Left renal cortex interstitium (tissue), 4 donors: ENCODE measurements around the gene RAB8A. TPM values are rescaled to one million over a fixed set of nuclear protein-coding genes. Genes with fewer than 3 reads are reported as not detected.

Experiments used
- DNase-seq, 4 donors: peaks; one replicate each; pipeline ENCODE4 v3.0.0-alpha.2; 2013; ENCODE audit warnings: low read depth in 4 of 4, low spot score in 2 of 4, missing footprints in 1 of 4
- polyA plus RNA-seq, 4 donors: library from polyadenylated mRNA; unstranded; fragments of 120-200 nt; gene quantifications; one replicate each; pipeline ENCODE4 v1.2.1, GENCODE V29; 2013; ENCODE audit not compliant: insufficient read length in 4 of 4

RAB8A gene
- polyA plus RNA-seq, 4 donors: 65.5 to 97.2 (median 80.1) TPM

- DNase-seq: no peak
Observed at GRCh38 chr19:16136185-16136999, 24.7 kb downstream of the RAB8A start.

DNA sequence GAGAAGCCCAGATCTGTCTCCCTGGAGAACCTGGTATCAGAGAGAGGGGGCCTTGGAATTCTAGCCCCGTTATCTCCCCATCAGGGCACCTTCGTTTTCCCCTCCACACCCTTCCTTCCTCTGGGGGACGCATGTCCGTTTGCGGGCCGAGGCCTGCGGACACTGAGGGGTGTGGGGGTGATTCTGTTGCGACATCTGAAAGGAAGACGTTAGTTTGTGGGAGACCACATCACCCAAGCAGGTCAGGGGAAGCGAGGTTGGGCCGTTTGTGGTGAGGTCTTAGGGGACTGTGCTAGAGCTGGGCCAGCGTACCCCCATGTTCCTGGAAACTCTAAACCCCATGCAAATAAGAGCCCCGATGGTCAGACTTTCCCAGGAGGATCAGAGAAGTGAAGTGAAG, 28.1 kb downstream of the RAB8A start:
- DNase-seq: no peak

DNA sequence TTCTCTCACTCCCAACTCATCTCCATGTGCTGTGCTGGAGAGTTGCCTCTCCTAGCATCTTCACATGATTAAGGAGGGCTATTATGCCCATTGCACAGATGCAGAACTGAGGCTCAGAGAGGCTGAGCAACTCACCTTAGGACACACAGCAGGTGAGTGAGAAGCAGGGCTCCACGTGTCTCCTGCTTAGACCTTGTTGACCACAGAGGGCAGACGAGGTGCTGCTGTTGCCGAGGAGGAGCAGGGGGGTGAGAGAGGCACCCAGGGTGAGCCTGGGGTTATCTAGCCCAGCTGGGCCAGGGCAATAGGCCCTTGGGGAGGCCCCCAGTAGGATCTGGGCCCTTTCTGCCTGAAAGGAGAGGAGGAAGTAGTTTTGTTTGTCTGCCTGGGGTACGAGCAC, 29.4 kb downstream of the RAB8A start:
- DNase-seq: no peak

DNA sequence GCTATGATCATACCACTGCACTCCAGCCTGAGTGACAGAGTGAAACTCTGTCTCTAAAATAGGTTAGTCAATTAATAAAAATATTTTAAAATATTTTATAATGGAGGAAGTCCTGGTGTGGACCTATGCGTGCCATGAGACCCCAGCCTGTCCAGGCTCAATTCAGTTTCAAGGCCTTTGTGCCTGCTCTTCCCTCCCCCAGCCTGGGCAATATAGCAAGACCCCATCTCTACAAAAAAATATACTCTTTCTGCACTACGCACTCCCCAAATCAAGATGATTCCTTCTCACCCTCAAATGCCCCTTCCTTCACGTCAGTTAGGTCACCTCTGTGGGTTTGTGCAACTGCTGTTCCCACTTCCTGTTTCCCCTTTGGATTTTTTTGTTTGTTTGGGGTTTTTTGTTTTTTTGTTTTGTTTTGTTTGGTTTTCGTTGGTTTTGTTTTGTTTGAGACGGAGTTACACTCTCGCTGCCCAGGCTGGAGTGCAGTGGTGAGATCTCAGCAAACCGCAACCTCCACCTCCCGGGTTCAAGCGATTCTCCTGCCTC, 30.4 kb downstream of the RAB8A start:
- DNase-seq: no peak

GRCh38 chr19:16143399-16144215, 31.9 kb downstream of the RAB8A start, which contains the start of gene HSH2D:
TSS of gene HSH2D (plus strand) at chr19:16143685. CDS start at chr19:16148751, 5,066 bp downstream.
- DNase-seq: no peak

DNA sequence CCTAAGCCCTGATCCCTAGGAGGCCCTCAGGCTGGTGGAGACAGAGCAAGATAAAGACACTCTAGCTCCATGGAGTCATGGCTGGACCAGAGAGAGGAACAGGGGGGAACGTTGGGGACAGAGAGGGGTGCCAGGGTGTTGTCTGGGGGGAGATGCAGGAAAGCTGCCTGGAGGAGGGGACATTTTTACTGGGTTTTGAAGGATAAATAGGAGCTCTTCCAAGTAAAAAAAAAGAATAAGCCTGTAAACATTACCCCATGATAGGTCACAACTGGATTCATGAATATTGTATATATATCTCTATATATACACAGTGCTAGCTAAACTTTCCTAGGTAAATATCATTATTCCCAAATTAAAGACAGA, 32.5 kb downstream of the RAB8A start:
- no peak for DNase-seq

- no peak for DNase-seq
Observed at GRCh38 chr19:16146112-16146511, 34.4 kb downstream of the RAB8A start.

DNA sequence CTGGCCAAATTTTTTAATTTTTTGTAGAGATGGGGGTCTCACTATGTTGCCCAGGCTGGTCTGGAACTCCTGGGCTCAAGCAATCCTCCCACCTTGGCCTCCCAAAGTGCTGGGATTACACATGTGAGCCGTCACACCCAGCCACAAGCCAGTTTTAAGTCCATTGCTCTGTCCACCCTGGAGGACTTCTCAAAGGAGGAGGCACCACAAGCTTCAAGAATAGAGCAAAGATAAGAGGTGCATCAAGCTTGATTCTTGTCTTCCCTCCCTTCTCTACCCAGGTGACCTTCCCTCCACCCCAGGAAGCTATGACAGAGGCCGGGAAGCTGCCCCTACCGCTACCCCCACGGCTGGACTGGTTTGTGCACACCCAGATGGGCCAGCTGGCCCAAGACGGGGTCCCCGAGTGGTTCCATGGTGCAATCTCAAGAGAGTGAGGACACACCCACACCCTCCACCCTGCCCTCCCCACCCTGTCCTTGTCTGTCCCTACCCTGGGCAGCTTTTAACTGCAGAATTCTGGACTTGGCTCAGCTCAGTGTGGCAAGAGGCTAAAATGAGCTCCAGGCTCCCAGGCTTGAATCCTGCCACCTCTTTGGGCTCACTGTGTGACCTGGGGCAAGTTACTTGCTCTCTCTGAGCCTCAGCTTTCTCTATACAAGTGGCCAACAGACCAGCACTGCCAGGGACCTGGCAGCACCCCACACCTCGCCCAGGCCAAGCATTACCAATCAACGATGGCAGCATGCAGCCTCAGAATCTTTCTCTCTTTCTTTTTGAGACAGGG, 36.9 kb downstream of the RAB8A start:
- DNase-seq: no peak

DNA sequence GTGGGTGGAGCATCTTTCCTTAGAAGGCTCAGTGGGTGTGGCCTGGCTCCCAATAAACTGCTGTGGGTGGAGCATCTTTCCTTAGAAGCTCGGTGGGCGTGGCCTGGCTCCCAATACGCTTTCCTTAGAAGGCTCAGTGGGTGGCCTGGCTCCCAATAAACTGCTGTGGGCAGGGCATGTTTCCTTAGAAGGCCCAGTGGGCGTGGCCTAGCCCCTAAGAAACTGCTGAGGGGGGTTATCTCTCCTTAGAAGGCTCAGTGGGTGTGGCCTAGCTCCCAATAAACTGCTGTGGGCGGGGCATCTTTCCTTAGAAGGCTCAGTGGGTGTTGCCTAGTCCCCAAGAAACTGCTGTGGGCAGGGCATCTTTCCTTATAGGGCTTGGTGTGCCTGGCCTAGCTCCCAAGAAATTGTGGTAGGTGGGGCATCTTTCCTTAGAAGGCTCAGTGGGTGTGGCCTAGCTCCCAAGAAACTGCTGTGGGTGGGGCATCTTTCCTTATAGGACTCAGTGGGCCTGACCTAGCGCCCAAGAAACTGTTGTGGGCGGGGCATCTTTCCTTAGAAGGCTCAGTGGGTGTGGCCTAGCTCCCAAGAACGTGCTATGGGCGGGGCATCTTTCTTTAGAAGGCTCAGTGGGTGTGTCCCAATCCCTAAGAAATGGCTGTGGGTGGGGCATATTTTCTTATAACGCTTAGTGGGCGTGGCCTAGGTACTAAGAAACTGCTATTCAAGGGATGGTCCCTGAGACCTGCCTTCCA, 42.1 kb downstream of the RAB8A start:
- DNase-seq: no peak

- DNase-seq: no peak
Observed at GRCh38 chr19:16154557-16154956, 42.9 kb downstream of the RAB8A start.

DNA sequence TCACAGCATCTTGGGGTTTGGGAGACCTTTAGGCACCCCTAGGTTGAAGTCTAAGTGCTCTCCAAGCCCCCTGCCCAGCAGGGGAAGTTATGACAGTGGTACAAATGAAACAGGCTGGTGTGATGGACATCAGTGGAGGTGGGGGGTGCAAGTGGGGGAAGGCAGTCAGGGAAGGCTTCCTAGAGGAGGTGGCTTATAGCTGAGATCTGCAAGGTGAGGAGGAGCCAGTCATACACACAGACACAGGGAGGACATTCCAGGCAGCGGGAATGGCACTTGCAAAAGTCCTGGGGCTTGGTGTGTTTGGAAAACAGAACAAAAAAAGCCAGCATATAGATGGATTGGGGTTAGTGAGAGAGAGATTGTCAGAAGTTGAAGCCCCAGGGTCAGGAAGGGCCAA, 43.4 kb downstream of the RAB8A start:
- no peak for DNase-seq

DNA sequence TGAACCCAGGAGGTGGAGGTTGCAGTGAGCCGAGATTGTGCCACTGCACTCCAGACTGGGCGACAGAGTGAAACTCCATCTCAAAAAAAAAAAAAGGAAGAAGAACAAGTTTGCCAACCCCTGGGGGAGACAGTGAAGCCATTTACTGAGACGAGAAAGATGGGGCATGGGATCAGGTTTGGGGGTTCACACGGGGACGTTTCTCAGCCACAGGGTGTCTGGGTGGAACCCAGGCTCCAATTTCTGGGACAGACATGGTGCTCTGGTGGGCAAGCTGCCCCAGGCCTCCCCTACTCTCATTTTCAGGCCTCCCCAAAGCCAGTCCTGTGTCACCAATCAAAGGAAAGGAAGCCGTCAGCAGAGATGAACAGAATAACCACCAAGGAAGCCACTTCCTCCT, 45.2 kb downstream of the RAB8A start:
- no peak for DNase-seq

GRCh38 chr19:16157601-16158000, 45.9 kb downstream of the RAB8A start:
- DNase-seq: no peak

GRCh38 chr19:16159655-16160054, 48.0 kb downstream of the RAB8A start:
- DNase-seq: no peak

- DNase-seq: no peak
Observed at GRCh38 chr19:16160445-16160942, 48.8 kb downstream of the RAB8A start.

- no peak for DNase-seq
Observed at GRCh38 chr19:16160943-16161560, 49.4 kb downstream of the RAB8A start.

- no peak for DNase-seq
Observed at GRCh38 chr19:16161840-16162239, 50.2 kb downstream of the RAB8A start.

GRCh38 chr19:16164222-16164890, 52.7 kb downstream of the RAB8A start:
- DNase-seq: no peak

DNA sequence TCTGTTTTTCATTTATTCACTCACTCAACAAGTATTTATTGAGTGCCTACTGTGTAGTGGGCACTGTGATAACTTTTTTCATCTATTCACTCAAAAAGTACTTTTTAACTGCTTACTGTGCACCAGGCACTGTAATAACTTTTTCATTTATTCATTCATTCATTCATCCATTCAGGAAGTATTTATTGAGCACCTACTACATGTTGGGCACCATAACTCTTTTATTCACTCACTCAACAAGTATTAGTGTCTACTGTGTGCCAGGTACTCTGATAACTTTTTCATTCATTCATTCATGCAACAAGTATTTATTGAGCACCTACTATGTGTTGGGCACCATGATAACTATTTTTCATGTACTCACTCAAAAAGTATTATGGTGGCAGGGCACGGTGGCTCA, 54.7 kb downstream of the RAB8A start:
- DNase-seq: no peak
